Thyroid gland (tissue), 4 donors: ENCODE measurements around the gene SLC66A1.

Experiments
- POLR2A ChIP-seq, 2 donors: fragments of 450-650 bp; IDR thresholded peaks; one replicate each; pipeline ENCODE4 v1.6.1; 2017; ENCODE audit warnings: antibody characterized with exemption in 2 of 2, mild to moderate bottlenecking in 2 of 2, moderate library complexity in 1 of 2
- TF ChIP-seq, protein P1 (sequence below), 6 experiments: fragments of 200-600 bp in 3 of 6; fragments of 450-650 bp in 3 of 6; sonication (generic) in 3 of 6; IDR thresholded peaks; one replicate each; pipeline ENCODE4 v1.5.1; 2016 to 2019; ENCODE audit warnings: antibody characterized with exemption in 6 of 6, mild to moderate bottlenecking in 2 of 6, inconsistent platforms in 1 of 6, moderate library complexity in 1 of 6

DNA sequence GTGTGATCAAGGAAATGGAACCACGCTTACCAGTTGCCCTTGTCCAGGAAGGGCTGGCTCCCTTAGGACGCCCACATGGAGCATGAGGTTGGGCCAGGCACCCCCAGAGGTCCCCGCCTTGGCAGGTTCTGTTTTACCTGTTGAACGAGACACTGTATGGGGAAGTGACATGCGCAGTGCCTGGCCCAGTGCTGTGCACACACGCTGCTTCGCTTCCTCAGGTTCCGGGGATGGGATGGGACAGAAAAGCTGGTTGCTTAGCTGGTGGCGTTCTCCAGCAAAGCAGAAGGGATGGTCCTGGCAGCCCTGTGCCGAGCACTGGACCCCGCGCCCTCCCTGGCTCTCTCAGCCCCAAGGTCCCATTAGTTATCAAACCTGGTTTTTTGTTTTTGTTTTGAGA lies 20.7 kb downstream of the SLC66A1 start:
- TF ChIP-seq, protein P1, sequence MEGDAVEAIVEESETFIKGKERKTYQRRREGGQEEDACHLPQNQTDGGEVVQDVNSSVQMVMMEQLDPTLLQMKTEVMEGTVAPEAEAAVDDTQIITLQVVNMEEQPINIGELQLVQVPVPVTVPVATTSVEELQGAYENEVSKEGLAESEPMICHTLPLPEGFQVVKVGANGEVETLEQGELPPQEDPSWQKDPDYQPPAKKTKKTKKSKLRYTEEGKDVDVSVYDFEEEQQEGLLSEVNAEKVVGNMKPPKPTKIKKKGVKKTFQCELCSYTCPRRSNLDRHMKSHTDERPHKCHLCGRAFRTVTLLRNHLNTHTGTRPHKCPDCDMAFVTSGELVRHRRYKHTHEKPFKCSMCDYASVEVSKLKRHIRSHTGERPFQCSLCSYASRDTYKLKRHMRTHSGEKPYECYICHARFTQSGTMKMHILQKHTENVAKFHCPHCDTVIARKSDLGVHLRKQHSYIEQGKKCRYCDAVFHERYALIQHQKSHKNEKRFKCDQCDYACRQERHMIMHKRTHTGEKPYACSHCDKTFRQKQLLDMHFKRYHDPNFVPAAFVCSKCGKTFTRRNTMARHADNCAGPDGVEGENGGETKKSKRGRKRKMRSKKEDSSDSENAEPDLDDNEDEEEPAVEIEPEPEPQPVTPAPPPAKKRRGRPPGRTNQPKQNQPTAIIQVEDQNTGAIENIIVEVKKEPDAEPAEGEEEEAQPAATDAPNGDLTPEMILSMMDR (IDR thresholded peaks at IDR 0.05): no peak
- TF ChIP-seq POLR2A (IDR thresholded peaks at IDR 0.05): no peak
